Osteocyte (in vitro differentiated cells): ENCODE measurements around the gene SLC7A8. TPM values are rescaled to one million over a fixed set of nuclear protein-coding genes. Genes with fewer than 3 reads are reported as not detected.

Experiments used
- DNase-seq: peaks from one replicate; pipeline ENCODE4 v3.0.0; 2021; ENCODE audit warnings: mixed read lengths; ENCODE audit not compliant: unreplicated experiment; ENCODE audit errors: extremely low spot score
- H3K27ac Mint-ChIP-seq: one replicate; pipeline ENCODE4 v1.8.0; 2021; ENCODE audit warnings: mild to moderate bottlenecking, mixed read lengths; ENCODE audit not compliant: unreplicated experiment
- H3K27me3 Mint-ChIP-seq: one replicate; pipeline ENCODE4 v1.8.0; 2021; ENCODE audit warnings: mixed read lengths; ENCODE audit not compliant: unreplicated experiment
- H3K36me3 Mint-ChIP-seq: one replicate; pipeline ENCODE4 v1.8.0; 2021; ENCODE audit warnings: mixed read lengths; ENCODE audit not compliant: unreplicated experiment
- H3K4me1 Mint-ChIP-seq: one replicate; pipeline ENCODE4 v1.8.0; 2021; ENCODE audit warnings: mixed read lengths; ENCODE audit not compliant: unreplicated experiment
- H3K4me3 Mint-ChIP-seq: one replicate; pipeline ENCODE4 v1.8.0; 2021; ENCODE audit warnings: mild to moderate bottlenecking, moderate library complexity, mixed read lengths; ENCODE audit not compliant: unreplicated experiment
- H3K9me3 Mint-ChIP-seq: one replicate; pipeline ENCODE4 v1.8.0; 2021; ENCODE audit warnings: mixed read lengths; ENCODE audit not compliant: unreplicated experiment
- total RNA-seq: library from RNA; stranded (reverse); gene quantifications from 2 replicates; pipeline ENCODE4 v1.2.1, GENCODE V29; 2021
- TF ChIP-seq, protein P1 (sequence below): fragments of 200-600 bp; sonication (generic); IDR thresholded peaks from 2 replicates; pipeline ENCODE4 v1.5.0; 2021; ENCODE audit warnings: antibody characterized with exemption, mild to moderate bottlenecking, moderate library complexity

Gene SLC7A8
- total RNA-seq, 1 donor from 2014 or later: 0.75 TPM

DNA sequence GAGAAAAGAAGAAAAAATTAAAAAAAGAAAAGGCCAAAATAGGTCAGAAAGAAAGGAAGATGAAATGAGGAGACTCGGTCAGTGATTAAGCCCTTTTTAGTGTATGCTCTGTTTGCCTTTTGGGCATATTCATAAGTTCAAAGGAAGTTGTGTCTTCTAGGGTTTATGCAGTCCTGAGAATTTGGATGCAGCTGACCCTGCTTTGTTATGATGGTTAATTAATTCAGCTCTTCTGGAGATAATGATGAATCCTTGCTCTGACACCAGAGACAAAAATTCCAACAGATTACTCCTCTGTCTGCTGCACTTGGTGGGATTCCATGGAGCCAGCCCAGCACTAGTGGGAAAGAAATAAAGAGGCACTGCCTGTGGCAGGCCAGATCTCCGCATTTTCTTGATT, 4.5 kb upstream of the SLC7A8 start:
- Mint-ChIP-seq H3K4me1 (peaks cover 7% of the 10 kb centered on the region), H3K9me3 (no peaks in the 10 kb centered on the region), H3K4me3 (no peak overlapping the region), H3K36me3 (no peaks in the 10 kb centered on the region), H3K27me3 (peaks cover 27% of the 10 kb centered on the region), H3K27ac (no peak overlapping the region)
- DNase-seq: no peak
- TF ChIP-seq, protein P1, sequence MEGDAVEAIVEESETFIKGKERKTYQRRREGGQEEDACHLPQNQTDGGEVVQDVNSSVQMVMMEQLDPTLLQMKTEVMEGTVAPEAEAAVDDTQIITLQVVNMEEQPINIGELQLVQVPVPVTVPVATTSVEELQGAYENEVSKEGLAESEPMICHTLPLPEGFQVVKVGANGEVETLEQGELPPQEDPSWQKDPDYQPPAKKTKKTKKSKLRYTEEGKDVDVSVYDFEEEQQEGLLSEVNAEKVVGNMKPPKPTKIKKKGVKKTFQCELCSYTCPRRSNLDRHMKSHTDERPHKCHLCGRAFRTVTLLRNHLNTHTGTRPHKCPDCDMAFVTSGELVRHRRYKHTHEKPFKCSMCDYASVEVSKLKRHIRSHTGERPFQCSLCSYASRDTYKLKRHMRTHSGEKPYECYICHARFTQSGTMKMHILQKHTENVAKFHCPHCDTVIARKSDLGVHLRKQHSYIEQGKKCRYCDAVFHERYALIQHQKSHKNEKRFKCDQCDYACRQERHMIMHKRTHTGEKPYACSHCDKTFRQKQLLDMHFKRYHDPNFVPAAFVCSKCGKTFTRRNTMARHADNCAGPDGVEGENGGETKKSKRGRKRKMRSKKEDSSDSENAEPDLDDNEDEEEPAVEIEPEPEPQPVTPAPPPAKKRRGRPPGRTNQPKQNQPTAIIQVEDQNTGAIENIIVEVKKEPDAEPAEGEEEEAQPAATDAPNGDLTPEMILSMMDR: no peak

DNA sequence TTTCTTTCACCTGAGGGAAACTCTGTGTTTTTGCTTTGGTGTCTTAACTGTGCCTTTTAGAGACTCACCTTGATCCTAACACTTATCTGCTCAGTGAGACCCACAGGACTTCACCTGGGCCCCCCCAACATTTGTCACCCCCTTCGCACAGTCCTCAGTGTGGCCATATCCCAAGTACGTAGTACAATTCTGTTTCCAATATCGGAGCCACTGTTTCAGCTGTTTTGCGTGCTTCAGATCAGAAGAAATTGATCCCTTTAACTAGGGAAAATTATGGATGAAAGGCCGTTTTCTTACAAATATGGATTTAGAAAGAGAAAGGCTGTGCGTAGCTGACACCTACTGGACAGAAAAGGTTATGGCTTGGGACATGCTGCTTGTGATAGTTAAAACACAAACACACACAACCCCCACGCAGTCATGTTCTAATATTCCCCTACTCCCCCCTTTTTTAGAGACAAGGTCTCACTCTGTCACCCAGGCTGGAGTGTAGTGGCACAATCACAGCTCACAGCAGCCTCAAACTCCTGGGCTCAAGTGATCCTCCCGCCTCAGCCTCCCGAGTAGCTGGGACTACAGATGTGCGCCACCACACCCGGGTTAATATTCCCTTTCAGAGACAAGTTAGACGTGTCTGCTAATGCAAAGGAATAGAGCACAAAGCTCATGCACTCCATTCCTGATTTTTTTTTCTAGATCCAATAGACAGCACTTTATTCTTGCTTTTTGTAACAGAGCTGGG, 3.6 kb upstream of the SLC7A8 start:
- Mint-ChIP-seq H3K9me3 (no peaks in the 10 kb centered on the region), H3K36me3 (no peaks in the 10 kb centered on the region), H3K27ac (no peak overlapping the region), H3K27me3 (peaks cover 27% of the 10 kb centered on the region), H3K4me1 (peaks cover 7% of the 10 kb centered on the region), H3K4me3 (no peak overlapping the region)
- DNase-seq: no peak
- TF ChIP-seq, protein P1: peak; percentile 86

DNA sequence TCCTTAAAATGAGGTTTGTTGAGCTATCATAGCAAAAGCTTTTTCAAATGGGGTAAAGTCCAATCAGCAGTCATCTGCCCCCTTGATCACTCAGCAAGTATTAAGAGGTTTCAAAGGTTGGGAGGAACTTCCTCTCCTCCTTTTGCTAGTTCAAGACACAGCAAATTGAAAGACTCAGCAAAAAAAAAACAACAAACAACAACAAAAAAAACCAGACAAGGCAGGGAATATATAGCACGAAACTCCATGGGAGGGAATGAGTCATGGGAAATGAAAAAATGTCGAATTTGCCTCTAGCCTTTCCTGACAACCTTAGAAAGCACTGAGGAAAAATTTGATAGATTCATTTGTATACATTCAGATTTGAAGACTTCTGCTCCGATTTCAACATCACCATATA, 1.6 kb upstream of the SLC7A8 start:
- Mint-ChIP-seq H3K36me3 (no peaks in the 10 kb centered on the region), H3K27ac (no peak overlapping the region), H3K4me1 (peaks cover 9% of the 10 kb centered on the region), H3K9me3 (no peaks in the 10 kb centered on the region), H3K27me3 (peaks cover 33% of the 10 kb centered on the region), H3K4me3 (no peak overlapping the region)
- no peak for DNase-seq
- TF ChIP-seq, protein P1: no peak

DNA sequence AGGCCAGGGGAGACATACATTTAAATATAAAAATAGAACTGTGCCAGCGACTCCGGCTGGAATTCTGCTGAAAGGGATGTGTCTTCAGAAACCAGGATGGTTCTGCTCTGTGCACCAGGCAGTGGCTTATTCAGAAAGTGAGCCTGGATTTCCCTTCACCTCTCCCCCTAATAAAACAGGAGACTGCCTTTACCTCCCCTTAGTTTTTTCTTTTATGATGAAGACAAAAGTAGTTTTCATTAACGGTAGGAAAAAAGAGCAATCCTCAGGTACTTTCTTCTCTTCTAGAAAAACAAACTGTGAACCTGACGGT, 346 bp downstream of the SLC7A8 start:
- no peak for DNase-seq
- no peak overlapping the region for H3K27ac Mint-ChIP-seq
- H3K27me3 Mint-ChIP-seq: peaks cover 38% of the 10 kb centered on the region
- no peaks in the 10 kb centered on the region for H3K9me3 Mint-ChIP-seq
- TF ChIP-seq, protein P1: no peak
- no peaks in the 10 kb centered on the region for H3K36me3 Mint-ChIP-seq
- peaks cover 10% of the 10 kb centered on the region for H3K4me1 Mint-ChIP-seq
- no peak overlapping the region for H3K4me3 Mint-ChIP-seq

DNA sequence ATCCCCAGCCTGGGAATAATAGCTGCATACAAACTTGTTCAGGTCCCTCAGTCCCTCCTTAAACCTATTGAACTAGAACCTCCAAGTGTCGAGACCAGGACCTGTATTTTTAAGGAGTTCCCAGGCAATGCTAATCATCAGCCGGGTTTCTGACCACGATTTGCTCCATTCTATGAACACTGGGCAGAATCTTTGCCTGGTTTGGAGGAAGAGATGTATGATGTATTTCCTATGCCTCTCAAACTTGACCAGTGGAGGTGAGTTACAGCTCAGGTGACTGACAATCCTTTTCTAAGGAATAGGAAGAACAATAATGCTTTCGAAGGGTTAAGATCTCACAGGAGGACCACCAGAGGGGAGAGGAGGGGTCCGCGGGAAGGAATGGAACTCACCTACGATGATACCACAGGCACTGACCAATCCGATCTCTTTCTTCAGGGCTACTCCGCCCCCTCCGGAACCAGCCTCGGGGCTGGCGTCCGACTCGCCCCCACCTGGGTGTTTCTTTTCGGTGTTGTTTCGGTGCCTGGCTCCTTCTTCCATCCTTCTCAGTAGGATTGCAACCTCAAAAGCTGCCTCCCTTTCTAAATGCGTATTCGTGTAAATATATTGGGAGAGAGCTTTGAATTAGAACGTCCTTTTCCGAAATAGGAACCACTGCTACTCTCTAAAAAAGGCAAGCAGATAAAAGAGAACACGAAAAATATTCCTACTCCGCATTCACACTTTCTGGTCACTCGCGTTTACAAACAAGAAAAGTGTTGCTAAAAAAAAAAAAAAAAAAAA, 895 bp downstream of the SLC7A8 start:
- H3K27ac Mint-ChIP-seq: no peak overlapping the region
- no peaks in the 10 kb centered on the region for H3K9me3 Mint-ChIP-seq
- no peak overlapping the region for H3K4me3 Mint-ChIP-seq
- no peaks in the 10 kb centered on the region for H3K36me3 Mint-ChIP-seq
- TF ChIP-seq, protein P1: no peak
- DNase-seq: no peak
- H3K4me1 Mint-ChIP-seq: peaks cover 10% of the 10 kb centered on the region
- peaks cover 41% of the 10 kb centered on the region for H3K27me3 Mint-ChIP-seq
